HEK293 (cell line): ENCODE measurements around the gene SCAMP5.

ENCODE experiments used
- HIC1 ChIP-seq: fragments of 450-650 bp; formaldehyde crosslinking; IDR thresholded peaks from 2 replicates; pipeline ENCODE4 v1.5.1; 2016; ENCODE audit warnings: missing biosample characterization, missing genetic modification characterization
- INSM2 ChIP-seq: fragments of 450-650 bp; formaldehyde crosslinking; IDR thresholded peaks from 2 replicates; pipeline ENCODE4 v1.5.1; 2016; ENCODE audit warnings: missing biosample characterization, missing genetic modification characterization
- KLF16 ChIP-seq: fragments of 450-650 bp; formaldehyde crosslinking; IDR thresholded peaks from 2 replicates; pipeline ENCODE4 v1.5.1; 2017; ENCODE audit warnings: missing biosample characterization, missing genetic modification characterization
- KLF7 ChIP-seq: fragments of 450-650 bp; formaldehyde crosslinking; IDR thresholded peaks from 2 replicates; pipeline ENCODE4 v1.5.1; 2016; ENCODE audit warnings: missing biosample characterization, missing genetic modification characterization, borderline replicate concordance
- PRDM2 ChIP-seq: fragments of 450-650 bp; formaldehyde crosslinking; IDR thresholded peaks from 2 replicates; pipeline ENCODE4 v1.5.1; 2016; ENCODE audit warnings: missing biosample characterization, missing genetic modification characterization, borderline replicate concordance
- REPIN1 ChIP-seq: fragments of 450-650 bp; formaldehyde crosslinking; IDR thresholded peaks from 2 replicates; pipeline ENCODE4 v1.5.1; 2017; ENCODE audit warnings: missing biosample characterization, missing genetic modification characterization, low read depth
- ZBTB17 ChIP-seq: fragments of 450-650 bp; formaldehyde crosslinking; IDR thresholded peaks from 2 replicates; pipeline ENCODE4 v1.5.1; 2016; ENCODE audit warnings: missing biosample characterization, missing genetic modification characterization
- ZNF184 ChIP-seq: fragments of 450-650 bp; IDR thresholded peaks from 2 replicates; pipeline ENCODE4 v1.5.1; 2018; ENCODE audit warnings: missing biosample characterization, mild to moderate bottlenecking, missing genetic modification characterization
- ZNF248 ChIP-seq: fragments of 450-650 bp; formaldehyde crosslinking; IDR thresholded peaks from 2 replicates; pipeline ENCODE4 v1.5.1; 2017; ENCODE audit warnings: missing biosample characterization, missing genetic modification characterization
- ZNF280C ChIP-seq: fragments of 450-650 bp; formaldehyde crosslinking; IDR thresholded peaks from 2 replicates; pipeline ENCODE4 v1.5.1; 2016; ENCODE audit warnings: missing biosample characterization, missing genetic modification characterization
- ZNF449 ChIP-seq: fragments of 450-650 bp; formaldehyde crosslinking; IDR thresholded peaks from 2 replicates; pipeline ENCODE4 v1.5.1; 2017; ENCODE audit warnings: missing biosample characterization, mild to moderate bottlenecking, missing genetic modification characterization, moderate library complexity
- ZNF549 ChIP-seq: fragments of 450-650 bp; IDR thresholded peaks from 2 replicates; pipeline ENCODE4 v1.5.1; 2018; ENCODE audit warnings: missing biosample characterization, missing genetic modification characterization, mild to moderate bottlenecking, inconsistent platforms, moderate library complexity
- ZNF585B ChIP-seq: fragments of 450-650 bp; formaldehyde crosslinking; IDR thresholded peaks from 2 replicates; pipeline ENCODE4 v1.5.1; 2016; ENCODE audit warnings: missing biosample characterization, missing genetic modification characterization
- ZNF610 ChIP-seq: fragments of 450-650 bp; formaldehyde crosslinking; IDR thresholded peaks from 2 replicates; pipeline ENCODE4 v1.5.1; 2016; ENCODE audit warnings: missing biosample characterization, missing genetic modification characterization, borderline replicate concordance
- ZNF621 ChIP-seq: fragments of 450-650 bp; formaldehyde crosslinking; IDR thresholded peaks from 2 replicates; pipeline ENCODE4 v1.5.1; 2017; ENCODE audit warnings: missing biosample characterization, missing genetic modification characterization
- ZNF624 ChIP-seq: fragments of 450-650 bp; formaldehyde crosslinking; IDR thresholded peaks from 2 replicates; pipeline ENCODE4 v1.5.1; 2017; ENCODE audit warnings: missing biosample characterization, missing genetic modification characterization
- ZNF639 ChIP-seq: fragments of 450-650 bp; formaldehyde crosslinking; IDR thresholded peaks from 2 replicates; pipeline ENCODE4 v1.5.1; 2016; ENCODE audit warnings: missing biosample characterization, missing genetic modification characterization
- ZNF645 ChIP-seq: fragments of 450-650 bp; formaldehyde crosslinking; IDR thresholded peaks from 2 replicates; pipeline ENCODE4; 2016; ENCODE audit warnings: missing biosample characterization, missing genetic modification characterization
- ZNF785 ChIP-seq: fragments of 450-650 bp; formaldehyde crosslinking; IDR thresholded peaks from 2 replicates; pipeline ENCODE4 v1.5.1; 2016; ENCODE audit warnings: missing biosample characterization, missing genetic modification characterization
- ZNF843 ChIP-seq: fragments of 450-650 bp; formaldehyde crosslinking; IDR thresholded peaks from 2 replicates; pipeline ENCODE4 v1.5.1; 2016; ENCODE audit warnings: missing biosample characterization, missing genetic modification characterization
- ZSCAN30 ChIP-seq: fragments of 450-650 bp; IDR thresholded peaks from 2 replicates; pipeline ENCODE4 v1.5.1; 2018; ENCODE audit warnings: missing biosample characterization, mild to moderate bottlenecking, missing genetic modification characterization, moderate library complexity

Gene SCAMP5

GRCh38 chr15:75023181-75023871, 28.0 kb downstream of the SCAMP5 start, which contains the start of gene PPCDC (continued):
- TF ChIP-seq KLF7 (tag by site-specific recombination) (peak; percentile 94; the same call in 1 of the 2 replicates), ZNF184 (tag by site-specific recombination) (no peak), ZNF549 (tag by site-specific recombination) (no peak), ZNF621 (tag by site-specific recombination) (no peak), ZNF449 (tag by site-specific recombination) (no peak), PRDM2 (tag by site-specific recombination) (no peak), ZNF248 (tag by site-specific recombination) (no peak), HIC1 (tag by site-specific recombination) (peak; percentile 41; the same call in 1 of the 2 replicates), ZNF645 (tag by site-specific recombination) (peak; percentile 88), ZNF639 (tag by site-specific recombination) (peak; percentile 91), ZNF610 (tag by site-specific recombination) (peak; percentile 94), ZNF785 (peak; percentile 49; the same call in 1 of the 2 replicates), INSM2 (tag by site-specific recombination) (peak; percentile 94), REPIN1 (peak; percentile 86), ZNF280C (tag by site-specific recombination) (no peak), ZNF843 (tag by site-specific recombination) (peak; percentile 90), ZNF624 (no peak), ZSCAN30 (tag by site-specific recombination) (peak; percentile 65; the same call in 1 of the 2 replicates), KLF16 (tag by site-specific recombination) (peak; percentile 98), ZNF585B (tag by site-specific recombination) (no peak; the same call in 1 of the 2 replicates), ZBTB17 (peak; percentile 96)
